ENCODE results near the gene FBL. TPM values are rescaled to one million over a fixed set of nuclear protein-coding genes. Genes with fewer than 3 reads are reported as not detected.
A peak's percentile ranks its signal among the peaks of the same experiment; 100 is the strongest.
"Not testable (repeated sequence)": the region's sequence is repeated elsewhere in the genome, so short reads cannot be mapped to it uniquely, and the experiment has no call there.

FBL gene
- total and polyA plus RNA-seq, 10 of the 15 experiments (the other 5 are each of a cell fraction or from before 2014, with no cell fraction given), result 156 to 1,083 (median 478) TPM

GRCh38 chr19:39878866-39879265 is 32.7 kb upstream of the FBL start:
- intact Hi-C loops (cut with micrococcal nuclease; ENCODE audit: unreplicated experiment); H3K4me3 ChIP-seq; H3K36me3 ChIP-seq (ENCODE audit: control insufficient read depth in 2 of 2, insufficient read depth in 2 of 2, low read length in 1 of 2); H3K27me3 ChIP-seq (replicated peaks in 1 of 2; ENCODE audit: control insufficient read depth in 2 of 2, insufficient read depth in 2 of 2, low read length in 1 of 2); H3K4me1 ChIP-seq (ENCODE audit: control insufficient read depth, insufficient read depth, low read length); POLR2A ChIA-PET; H3K9ac ChIP-seq (ENCODE audit: control insufficient read depth, insufficient read depth, low read length); H3K79me2 ChIP-seq (ENCODE audit: control insufficient read depth, insufficient read depth, low read length); H3K27ac ChIP-seq (ENCODE audit: control insufficient read depth, insufficient read depth); BruUV-seq (replicated peaks); DNase-seq (ENCODE audit: low read depth, low spot score); FAIRE-seq; ATAC-seq; H3K4me2 ChIP-seq (ENCODE audit: control insufficient read depth, insufficient read depth); H2AFZ ChIP-seq (ENCODE audit: control insufficient read depth, low read depth, low read length); in situ Hi-C loops (cut with MboI); H3K9me3 ChIP-seq (replicated peaks; ENCODE audit: control insufficient read depth, insufficient read depth, low read length); H4K20me1 ChIP-seq (ENCODE audit: control insufficient read depth, insufficient read depth): not testable (repeated sequence)
- ChIA-PET CTCF (interaction anchor here (0.5 to 1.5 kb wide), 6 partner anchors 19 to 212 kb away, joined by 3 to 7 read pairs (median 3); partner anchors contain the start of genes PSMC4 and ZNF780A), RAD21 (ENCODE audit: unreplicated experiment) (interaction anchor here (0.7 to 1.8 kb wide), 3 partner anchors 15 to 92 kb away, joined by 3 to 10 read pairs (median 3); partner anchors contain the start of gene PSMC4), SMC1A (ENCODE audit: uncharacterized antibody, unreplicated experiment) (interaction anchor here (0.9 to 1.4 kb wide), 3 partner anchors 86 to 206 kb away, joined by 3 to 4 read pairs (median 3); partner anchors contain the start of gene PSMC4)
- 54% methylated on average over 11 of the region's 11 CpGs for WGBS (ENCODE audit: insufficient coverage, insufficient replicate concordance, low lambda C conversion rate, missing lambda C conversion rate)

GRCh38 chr19:39878398-39878797 is 32.2 kb upstream of the FBL start:
- no peak for ATAC-seq
- H3K27ac ChIP-seq (ENCODE audit: control insufficient read depth, insufficient read depth), result no peak overlapping the region
- no peak for TF ChIP-seq PRDM15 (CRISPR knock-in tag; IDR thresholded peaks at IDR 0.05)
- TF ChIP-seq IKZF1 (conservative IDR thresholded peaks at IDR 0.05), result no peak
- TF ChIP-seq E4F1 (IDR thresholded peaks at IDR 0.05; ENCODE audit: borderline replicate concordance, partially characterized antibody), result peak; percentile 38
- no peak for TF ChIP-seq MYC (IDR thresholded peaks at IDR 0.05; ENCODE audit: insufficient read depth, insufficient read length, insufficient replicate concordance, low read length, severe bottlenecking)
- no peak for TF ChIP-seq SIN3A (IDR thresholded peaks at IDR 0.05; ENCODE audit: low read depth, low read length)
- no peak for TF ChIP-seq KLF5 (IDR thresholded peaks at IDR 0.05; ENCODE audit: partially characterized antibody)
- TF ChIP-seq POLR2AphosphoS5 (IDR thresholded peaks at IDR 0.05; ENCODE audit: low read length), result no peak
- peak; percentile 31; the same call in 1 of the 2 replicates for TF ChIP-seq IRF5 (IDR thresholded peaks at IDR 0.05; ENCODE audit: borderline replicate concordance)

More at GRCh38 chr19:39878398-39878797, 32.2 kb upstream of the FBL start:
- WGBS (ENCODE audit: insufficient coverage, insufficient replicate concordance, low lambda C conversion rate, missing lambda C conversion rate), result 70% methylated on average over 1 of the region's 1 CpG
- no peak for FAIRE-seq
- in situ Hi-C loops (cut with MboI) (no loop called here), intact Hi-C loops (cut with micrococcal nuclease; ENCODE audit: unreplicated experiment) (no loop called here)
- ChIA-PET RAD21 (ENCODE audit: unreplicated experiment) (interaction anchor here (0.7 to 1.8 kb wide), 3 partner anchors 15 to 92 kb away, joined by 3 to 10 read pairs (median 3); partner anchors contain the start of gene PSMC4), CTCF (interaction anchor here (0.5 to 1.5 kb wide), 5 partner anchors 33 to 213 kb away, joined by 3 to 7 read pairs (median 3); partner anchors contain the start of genes PSMC4 and ZNF780A), POLR2A (no interaction called here), SMC1A (ENCODE audit: uncharacterized antibody, unreplicated experiment) (interaction anchor here (0.9 to 1.4 kb wide), 2 partner anchors 92 to 206 kb away, joined by 3 to 4 read pairs; partner anchors contain the start of gene PSMC4)
- H3K4me1 ChIP-seq (ENCODE audit: control insufficient read depth, insufficient read depth, low read length), result no peaks in the 10 kb centered on the region
- no peaks in the 10 kb centered on the region for H3K79me2 ChIP-seq (ENCODE audit: control insufficient read depth, insufficient read depth, low read length)
- H2AFZ ChIP-seq (ENCODE audit: control insufficient read depth, low read depth, low read length), result no peak overlapping the region
- H3K9ac ChIP-seq (ENCODE audit: control insufficient read depth, insufficient read depth, low read length), result no peak overlapping the region
- no peaks in the 10 kb centered on the region for H3K9me3 ChIP-seq (replicated peaks; ENCODE audit: control insufficient read depth, insufficient read depth, low read length)
- H3K4me3 ChIP-seq, result no peak overlapping the region
- H4K20me1 ChIP-seq (ENCODE audit: control insufficient read depth, insufficient read depth), result no peaks in the 10 kb centered on the region
- H3K4me2 ChIP-seq (ENCODE audit: control insufficient read depth, insufficient read depth), result no peak overlapping the region
- BruUV-seq (replicated peaks), result no TSS peak
- no peaks in the 10 kb centered on the region for H3K36me3 ChIP-seq (ENCODE audit: control insufficient read depth in 2 of 2, insufficient read depth in 2 of 2, low read length in 1 of 2)
- H3K27me3 ChIP-seq (replicated peaks in 1 of 2; ENCODE audit: control insufficient read depth in 2 of 2, insufficient read depth in 2 of 2, low read length in 1 of 2), result no peaks in the 10 kb centered on the region
- DNase-seq (ENCODE audit: low read depth, low spot score), result no peak

All from GM12878 (cell line).